Measurements from ENCODE around the gene CELSR1.

CELSR1 gene

DNA sequence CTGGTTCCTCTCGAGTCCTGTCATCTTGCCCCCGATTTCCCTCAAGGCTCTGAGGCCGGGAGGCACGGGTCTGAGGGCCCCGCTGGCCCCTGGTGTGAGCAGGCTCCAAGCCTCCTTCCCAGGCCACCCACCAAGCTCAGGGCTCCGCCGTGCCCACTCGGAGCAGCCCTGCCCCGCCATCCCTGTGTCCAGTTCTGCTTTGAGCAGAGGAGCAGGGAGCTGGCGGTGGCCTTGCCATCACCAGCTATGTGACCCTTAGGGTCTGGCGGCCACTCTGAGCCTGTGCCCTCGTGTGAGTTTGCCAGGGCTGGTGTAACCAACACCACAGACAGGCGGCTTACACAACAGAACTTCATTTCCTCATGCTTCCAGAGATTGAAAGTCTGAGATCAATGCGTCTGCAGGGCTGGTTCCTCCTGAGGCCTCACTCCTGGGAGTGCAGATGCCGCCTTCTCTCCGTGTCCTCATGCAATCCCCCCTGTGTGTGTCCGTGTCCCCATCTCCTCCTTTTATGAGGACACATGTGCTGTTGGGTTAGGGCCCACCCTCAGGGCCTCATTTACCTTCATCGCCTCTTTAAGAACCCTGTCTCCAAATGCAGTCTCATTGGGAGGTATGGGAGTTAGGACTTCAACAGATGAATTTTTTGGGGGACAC lies 36.5 kb upstream of the CELSR1 start:
- Histone ChIP-seq H3K4me2 (ENCODE audit: low read length) (no peak overlapping the region), H3F3A (ENCODE audit: control insufficient read depth, insufficient read depth) (no peaks in the 10 kb centered on the region), H4K20me1 (ENCODE audit: control insufficient read depth, insufficient read depth, low read depth, low read length) (no peaks in the 10 kb centered on the region), H3K4me1 (ENCODE audit: control insufficient read depth, low read length) (peaks cover 31% of the 10 kb centered on the region), H3K9me3 (ENCODE audit: control insufficient read depth, insufficient read depth, low read length) (peaks cover 10% of the 10 kb centered on the region), H3K27me3 (ENCODE audit: control insufficient read depth, low read length) (peaks cover 11% of the 10 kb centered on the region), H3K27ac (ENCODE audit: low read depth, low read length) (no peak overlapping the region), H3K4me3 (ENCODE audit: low read length) (no peak overlapping the region), H3K79me2 (ENCODE audit: control insufficient read depth, low read length) (peaks cover 14% of the 10 kb centered on the region), H3K9me2 (replicated peaks; ENCODE audit: control insufficient read depth, low read length) (no peaks in the 10 kb centered on the region), H3K36me3 (ENCODE audit: control insufficient read depth, low read length) (no peaks in the 10 kb centered on the region)
- TF ChIP-seq, protein P1, sequence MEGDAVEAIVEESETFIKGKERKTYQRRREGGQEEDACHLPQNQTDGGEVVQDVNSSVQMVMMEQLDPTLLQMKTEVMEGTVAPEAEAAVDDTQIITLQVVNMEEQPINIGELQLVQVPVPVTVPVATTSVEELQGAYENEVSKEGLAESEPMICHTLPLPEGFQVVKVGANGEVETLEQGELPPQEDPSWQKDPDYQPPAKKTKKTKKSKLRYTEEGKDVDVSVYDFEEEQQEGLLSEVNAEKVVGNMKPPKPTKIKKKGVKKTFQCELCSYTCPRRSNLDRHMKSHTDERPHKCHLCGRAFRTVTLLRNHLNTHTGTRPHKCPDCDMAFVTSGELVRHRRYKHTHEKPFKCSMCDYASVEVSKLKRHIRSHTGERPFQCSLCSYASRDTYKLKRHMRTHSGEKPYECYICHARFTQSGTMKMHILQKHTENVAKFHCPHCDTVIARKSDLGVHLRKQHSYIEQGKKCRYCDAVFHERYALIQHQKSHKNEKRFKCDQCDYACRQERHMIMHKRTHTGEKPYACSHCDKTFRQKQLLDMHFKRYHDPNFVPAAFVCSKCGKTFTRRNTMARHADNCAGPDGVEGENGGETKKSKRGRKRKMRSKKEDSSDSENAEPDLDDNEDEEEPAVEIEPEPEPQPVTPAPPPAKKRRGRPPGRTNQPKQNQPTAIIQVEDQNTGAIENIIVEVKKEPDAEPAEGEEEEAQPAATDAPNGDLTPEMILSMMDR (IDR thresholded peaks at IDR 0.05; ENCODE audit: low read depth, low read length, poor library complexity, severe bottlenecking): no peak
- no peak for TF ChIP-seq EZH2phosphoT487 (IDR thresholded peaks at IDR 0.05; ENCODE audit: borderline replicate concordance, low read length)

DNA sequence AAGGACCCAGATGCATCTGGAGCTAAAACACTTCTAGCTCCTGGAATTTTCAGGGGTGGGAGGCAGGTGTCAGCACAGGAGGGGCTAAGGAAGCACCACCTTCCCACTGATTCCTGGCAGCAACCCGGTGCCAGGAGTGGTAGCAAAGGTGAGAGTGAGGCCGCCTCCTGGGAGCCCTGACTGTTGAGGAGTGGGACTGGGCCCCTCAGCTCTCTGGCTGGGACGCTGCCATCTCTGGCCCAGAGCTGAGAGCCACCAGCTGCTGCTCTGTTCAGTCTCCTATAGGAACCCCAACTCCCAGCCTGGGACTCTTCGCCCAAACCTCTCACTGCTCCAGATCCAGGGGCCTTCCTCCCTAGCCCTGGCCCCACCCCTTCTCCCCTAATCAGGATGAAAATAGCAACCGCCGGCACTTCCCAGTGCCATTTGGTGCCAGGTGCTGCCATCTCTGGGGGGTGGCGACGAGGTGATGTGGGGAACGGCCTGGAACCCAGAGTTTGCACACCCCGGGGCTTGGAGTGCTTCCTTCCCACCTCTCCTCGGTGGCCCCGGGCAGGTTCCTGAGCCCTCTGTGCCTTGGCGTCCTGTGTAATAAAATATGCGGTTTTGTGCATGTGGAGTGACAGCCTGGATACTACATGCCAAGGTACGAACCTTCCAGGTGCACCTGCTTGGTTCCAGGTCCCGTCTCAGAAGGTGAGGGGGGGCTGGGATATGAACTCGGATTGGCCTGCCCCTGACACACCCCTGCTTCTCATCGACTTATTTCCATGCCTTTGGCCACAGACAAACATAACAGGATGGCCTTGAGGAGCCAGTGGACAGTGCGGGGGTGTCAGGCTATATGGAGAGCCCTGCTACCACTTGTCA lies 35.7 kb upstream of the CELSR1 start:
- TF ChIP-seq, protein P1 (IDR thresholded peaks at IDR 0.05; ENCODE audit: low read depth, low read length, poor library complexity, severe bottlenecking): no peak
- no peak for TF ChIP-seq EZH2phosphoT487 (IDR thresholded peaks at IDR 0.05; ENCODE audit: borderline replicate concordance, low read length)
- H3K27ac ChIP-seq (ENCODE audit: low read depth, low read length): no peak overlapping the region
- no peaks in the 10 kb centered on the region for H3K36me3 ChIP-seq (ENCODE audit: control insufficient read depth, low read length)

DNA sequence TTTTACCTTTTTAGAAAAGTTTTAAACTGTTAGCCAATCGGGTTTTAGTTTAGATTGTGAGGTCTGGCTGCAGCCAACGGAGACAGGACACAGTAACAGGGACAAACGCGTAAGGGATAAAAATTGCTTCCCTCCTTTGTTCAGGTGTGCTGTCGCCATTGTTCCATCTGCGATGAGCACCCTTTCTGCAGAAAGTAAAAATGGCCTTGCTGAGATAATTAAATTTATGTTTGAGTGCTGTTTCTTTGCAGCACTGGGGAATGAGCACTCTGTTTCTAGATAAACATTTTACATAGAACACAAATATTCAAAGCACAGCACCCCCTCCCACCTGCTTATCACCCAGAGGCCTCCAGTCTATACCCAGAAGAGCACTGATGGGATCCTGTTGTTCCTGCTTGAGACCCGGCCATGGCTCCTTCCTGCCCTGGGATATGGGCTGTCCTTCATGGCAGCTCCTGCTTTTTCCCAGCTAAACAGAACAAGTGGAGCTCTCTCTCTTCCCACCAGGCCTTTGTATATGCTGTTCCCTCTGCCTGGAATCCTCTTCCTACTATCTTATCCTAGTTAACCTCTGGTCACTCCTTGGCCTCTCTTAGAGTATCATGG lies 34.3 kb upstream of the CELSR1 start:
- Histone ChIP-seq H3K4me2 (ENCODE audit: low read length) (no peak overlapping the region), H3K9me3 (ENCODE audit: control insufficient read depth, insufficient read depth, low read length) (peaks cover 10% of the 10 kb centered on the region), H3F3A (ENCODE audit: control insufficient read depth, insufficient read depth) (peaks cover 11% of the 10 kb centered on the region), H3K36me3 (ENCODE audit: control insufficient read depth, low read length) (no peaks in the 10 kb centered on the region), H3K27ac (ENCODE audit: low read depth, low read length) (no peak overlapping the region), H3K9me2 (replicated peaks; ENCODE audit: control insufficient read depth, low read length) (no peaks in the 10 kb centered on the region), H4K20me1 (ENCODE audit: control insufficient read depth, insufficient read depth, low read depth, low read length) (no peaks in the 10 kb centered on the region), H3K4me3 (ENCODE audit: low read length) (no peak overlapping the region), H3K79me2 (ENCODE audit: control insufficient read depth, low read length) (no peaks in the 10 kb centered on the region), H3K27me3 (ENCODE audit: control insufficient read depth, low read length) (peaks cover 11% of the 10 kb centered on the region), H3K4me1 (ENCODE audit: control insufficient read depth, low read length) (peaks cover 16% of the 10 kb centered on the region)
- TF ChIP-seq EZH2phosphoT487 (IDR thresholded peaks at IDR 0.05; ENCODE audit: borderline replicate concordance, low read length): no peak
- TF ChIP-seq, protein P1 (IDR thresholded peaks at IDR 0.05; ENCODE audit: low read depth, low read length, poor library complexity, severe bottlenecking): no peak

More for the DNA sequence above, 35.7 kb upstream of the CELSR1 start:
- Histone ChIP-seq H3K9me2 (replicated peaks; ENCODE audit: control insufficient read depth, low read length) (no peaks in the 10 kb centered on the region), H4K20me1 (ENCODE audit: control insufficient read depth, insufficient read depth, low read depth, low read length) (no peaks in the 10 kb centered on the region), H3K27me3 (ENCODE audit: control insufficient read depth, low read length) (peaks cover 11% of the 10 kb centered on the region), H3K4me3 (ENCODE audit: low read length) (no peak overlapping the region), H3K4me2 (ENCODE audit: low read length) (no peak overlapping the region), H3K79me2 (ENCODE audit: control insufficient read depth, low read length) (peaks cover 7% of the 10 kb centered on the region), H3K4me1 (ENCODE audit: control insufficient read depth, low read length) (peaks cover 23% of the 10 kb centered on the region), H3K9me3 (ENCODE audit: control insufficient read depth, insufficient read depth, low read length) (peaks cover 10% of the 10 kb centered on the region), H3F3A (ENCODE audit: control insufficient read depth, insufficient read depth) (peaks cover 3% of the 10 kb centered on the region; the same call in 1 of the 2 replicates)

Measured in DOHH2 (cell line).